Motor neuron (in vitro differentiated cells): ENCODE data around the gene PAPOLA. TPM values are rescaled to one million over a fixed set of nuclear protein-coding genes. Genes with fewer than 3 reads are reported as not detected.
"Not testable (repeated sequence)": the region's sequence is repeated elsewhere in the genome, so short reads cannot be mapped to it uniquely, and the experiment has no call there.

Experiments used
- ATAC-seq, 8 experiments: fragments of 200-7000 bp; cut with Tn5 transposase; replicated peaks in 6 of 8; 2 replicates each; pipeline ENCODE4 v1.8.0; 2021; ENCODE audit warnings: mild to moderate bottlenecking in 8 of 8, moderate library complexity in 8 of 8
- H3K27ac ChIP-seq, 2 donors: fragments of 250-450 bp; sonication (Bioruptor Pico); 2 replicates each; pipeline ENCODE4 v1.9.0; 2021; ENCODE audit warnings: antibody characterized with exemption in 2 of 2, mild to moderate bottlenecking in 2 of 2, moderate library complexity in 1 of 2
- H3K4me1 ChIP-seq, 2 donors: fragments of 250-450 bp; sonication (Bioruptor Pico); replicated peaks in 1 of 2; 2 replicates each; pipeline ENCODE4 v1.6.1; 2021; ENCODE audit warnings: antibody characterized with exemption in 2 of 2, mild to moderate bottlenecking in 2 of 2, moderate library complexity in 1 of 2
- H3K4me3 ChIP-seq, 5 donors: fragments of 250-450 bp; sonication (Bioruptor Pico); 2 replicates each; pipeline ENCODE4 v1.9.0; 2021; ENCODE audit warnings: antibody characterized with exemption in 5 of 5, mild to moderate bottlenecking in 5 of 5, moderate library complexity in 4 of 5
- WGBS, 10 experiments: fragments of 450-650 bp; shearing (Covaris generic); methylation state at CpG; one replicate each; pipeline ENCODE4 v1.0.0; 2022; 5-methylcytosine and 5-hydroxymethylcytosine counted together
- in situ Hi-C, 9 experiments: fragments of 400-800 bp; cut with MboI; loops; one replicate each; pipeline ENCODE4 v1.15.0; 2021; ENCODE audit warnings: low sequenced_read_pairs in 9 of 9, low pct_unique_long_range_greater_than_20kb in 2 of 9; ENCODE audit not compliant: unreplicated experiment in 9 of 9
- total RNA-seq, 8 experiments: library from RNA; unstranded; fragments of 300-600 nt; gene quantifications; 2 replicates each; pipeline versions ENCODE4 v1.2.3 to v1.2.4, GENCODE V29; 2022

The PAPOLA gene
- total RNA-seq, 8 experiments from 2014 or later: 88.2 to 205 (median 126) TPM

GRCh38 chr14:96482986-96483385 lies 19.2 kb upstream of the PAPOLA start:
- H3K4me3 ChIP-seq: no peak overlapping the region
- no peak overlapping the region for H3K27ac ChIP-seq
- in situ Hi-C loops: no loop called here
- H3K4me1 ChIP-seq: no peaks in the 10 kb centered on the region
- no peak for ATAC-seq
- WGBS, 10 experiments: 20 to 94% (median 85%) methylated on average over 1 to 10 of the region's 10 CpGs

DNA sequence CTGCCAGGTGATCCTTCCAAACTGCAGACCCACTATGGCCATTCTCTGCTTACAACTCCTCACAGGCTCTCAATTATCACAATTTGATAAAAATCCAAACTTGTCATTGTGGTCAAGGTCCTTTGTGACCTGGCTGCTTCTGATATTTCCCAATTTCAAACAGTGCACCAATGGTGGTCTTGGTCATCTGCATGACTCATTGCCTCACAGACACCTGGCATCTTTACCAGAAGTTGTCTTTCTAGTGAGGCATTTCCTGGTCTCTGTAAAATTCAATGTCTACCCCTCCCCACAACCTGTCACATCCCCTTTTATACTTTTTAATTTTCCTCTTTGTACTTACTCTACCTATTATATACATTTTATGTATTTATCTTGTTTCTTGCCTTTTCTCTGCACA lies 17.8 kb upstream of the PAPOLA start:
- H3K4me1 ChIP-seq: no peaks in the 10 kb centered on the region
- H3K4me3 ChIP-seq: no peak overlapping the region
- ATAC-seq: no peak
- H3K27ac ChIP-seq: no peak overlapping the region
- in situ Hi-C loops: no loop called here

DNA sequence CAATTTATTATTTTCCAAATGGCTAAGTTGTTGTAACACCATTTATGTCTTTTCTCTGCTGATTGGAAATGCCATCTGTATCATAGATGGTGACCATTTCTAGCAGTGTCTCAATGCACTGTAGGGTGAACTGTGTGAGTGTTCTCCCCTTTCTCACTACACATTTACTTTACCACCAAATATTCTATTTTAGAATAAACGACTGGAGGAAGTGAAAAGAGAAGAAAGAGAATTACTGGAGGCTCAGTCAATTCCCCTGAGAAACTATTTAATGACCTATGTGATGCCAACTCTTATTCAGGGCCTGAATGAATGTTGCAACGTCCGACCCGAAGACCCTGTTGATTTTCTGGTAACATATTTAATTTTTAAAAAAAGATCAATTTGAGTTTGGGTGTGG lies 15.5 kb upstream of the PAPOLA start:
- H3K27ac ChIP-seq: no peak overlapping the region
- H3K4me1 ChIP-seq: no peaks in the 10 kb centered on the region
- in situ Hi-C loops: no loop called here
- WGBS, 10 experiments: 17 to 90% (median 56%) methylated on average over 3 to 4 of the region's 4 CpGs; no CpG with 5 or more reads in 2 of the 10 experiments
- H3K4me3 ChIP-seq: no peak overlapping the region
- ATAC-seq: no peak

- Histone ChIP-seq H3K4me1 (peaks cover 0 to 3% of the 10 kb centered on the region in 2 donors), H3K4me3 (no peak overlapping the region), H3K27ac (no peak overlapping the region)
- ATAC-seq: no peak
- WGBS, 10 experiments: 26 to 100% (median 88%) methylated on average over 2 to 4 of the region's 4 CpGs; no CpG with 5 or more reads in 2 of the 10 experiments
- in situ Hi-C loops: no loop called here
Measured at GRCh38 chr14:96489327-96489726, 12.9 kb upstream of the PAPOLA start.

DNA sequence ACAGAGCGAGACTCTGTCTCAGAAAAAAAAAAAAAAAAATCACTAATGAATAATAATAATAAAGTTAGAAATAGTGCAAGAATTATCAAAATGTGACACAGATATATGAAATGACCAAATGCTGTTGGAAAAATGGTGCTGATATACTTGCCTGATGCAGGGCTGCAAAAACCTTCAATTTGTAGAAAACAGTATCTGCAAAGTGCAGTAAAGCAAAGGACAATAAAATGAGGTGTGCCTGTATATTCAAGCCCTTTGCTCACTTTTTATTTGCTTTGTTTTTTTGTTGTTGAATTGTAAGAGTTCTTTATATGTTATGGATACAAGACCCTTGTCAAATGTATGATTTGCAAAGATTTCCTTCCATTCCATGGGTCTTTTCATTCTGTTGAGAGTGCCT lies 9.0 kb upstream of the PAPOLA start:
- H3K4me1 ChIP-seq: peaks cover 0 to 3% of the 10 kb centered on the region in 2 donors
- ATAC-seq: no peak
- H3K4me3 ChIP-seq: no peak overlapping the region
- WGBS, 10 experiments: 100% methylated on average over 1 of the region's 1 CpG; no CpG with 5 or more reads in 8 of the 10 experiments
- in situ Hi-C loops: no loop called here
- no peak overlapping the region for H3K27ac ChIP-seq

- in situ Hi-C loops: no loop called here
- WGBS, 10 experiments: 40 to 100% (median 90%) methylated on average over 1 to 3 of the region's 3 CpGs; no CpG with 5 or more reads in 2 of the 10 experiments
- H3K27ac ChIP-seq: no peak overlapping the region
- no peak overlapping the region for H3K4me3 ChIP-seq
- ATAC-seq: no peak
- H3K4me1 ChIP-seq: peaks cover 0 to 3% of the 10 kb centered on the region in 2 donors
Measured at GRCh38 chr14:96494331-96494730, 7.9 kb upstream of the PAPOLA start.

DNA sequence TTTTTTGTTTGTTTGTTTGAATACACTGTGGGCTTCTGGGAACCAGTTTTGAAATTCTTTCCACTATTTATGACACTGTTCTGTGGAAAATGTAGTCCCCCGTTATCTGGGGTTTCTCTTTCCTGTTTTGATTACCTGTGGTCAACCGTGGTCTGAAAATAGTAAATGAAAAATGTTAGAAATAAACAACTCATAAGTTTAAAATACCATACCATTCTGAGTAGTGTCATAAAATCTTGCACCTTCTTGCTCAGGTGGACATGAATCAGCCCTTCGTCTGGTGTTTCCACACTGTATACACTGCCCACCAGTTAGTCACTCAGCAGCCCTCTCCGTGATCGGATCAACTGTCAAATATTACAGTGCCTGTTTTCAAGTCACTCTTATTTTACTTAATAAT lies 5.1 kb upstream of the PAPOLA start:
- no peak overlapping the region for H3K4me3 ChIP-seq
- no peak for ATAC-seq

DNA sequence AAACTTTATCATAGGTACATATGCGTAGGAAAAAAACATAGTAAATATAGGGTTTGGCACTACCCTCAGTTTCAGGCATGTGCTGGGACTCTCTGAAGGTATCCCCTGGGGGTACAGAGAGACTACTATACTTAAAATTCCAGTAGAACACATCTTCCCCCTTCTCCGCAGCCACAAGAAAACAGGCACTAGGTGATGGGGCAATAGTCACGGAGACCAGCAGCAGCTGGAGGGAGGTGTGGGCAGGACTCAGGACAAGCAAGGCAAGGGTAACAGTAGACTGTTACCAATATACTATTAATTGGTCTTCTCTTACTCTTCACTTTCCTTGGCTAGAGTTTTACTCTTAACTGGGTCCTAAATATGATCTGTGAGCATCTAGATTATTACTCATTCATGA lies 4.6 kb upstream of the PAPOLA start:
- Histone ChIP-seq H3K27ac (no peak overlapping the region), H3K4me1 (peaks cover 2 to 3% of the 10 kb centered on the region in 2 donors), H3K4me3 (no peak overlapping the region)
- WGBS, 10 experiments: 83 to 100% (median 88%) methylated on average over 1 to 3 of the region's 3 CpGs; no CpG with 5 or more reads in 3 of the 10 experiments
- in situ Hi-C loops: no loop called here
- ATAC-seq: no peak

More for the DNA sequence above, 5.1 kb upstream of the PAPOLA start:
- in situ Hi-C loops: no loop called here
- 49 to 100% (median 86%) methylated on average over 1 to 5 of the region's 5 CpGs for WGBS, 10 experiments
- no peak overlapping the region for H3K27ac ChIP-seq
- H3K4me1 ChIP-seq: peaks cover 2 to 3% of the 10 kb centered on the region in 2 donors

DNA sequence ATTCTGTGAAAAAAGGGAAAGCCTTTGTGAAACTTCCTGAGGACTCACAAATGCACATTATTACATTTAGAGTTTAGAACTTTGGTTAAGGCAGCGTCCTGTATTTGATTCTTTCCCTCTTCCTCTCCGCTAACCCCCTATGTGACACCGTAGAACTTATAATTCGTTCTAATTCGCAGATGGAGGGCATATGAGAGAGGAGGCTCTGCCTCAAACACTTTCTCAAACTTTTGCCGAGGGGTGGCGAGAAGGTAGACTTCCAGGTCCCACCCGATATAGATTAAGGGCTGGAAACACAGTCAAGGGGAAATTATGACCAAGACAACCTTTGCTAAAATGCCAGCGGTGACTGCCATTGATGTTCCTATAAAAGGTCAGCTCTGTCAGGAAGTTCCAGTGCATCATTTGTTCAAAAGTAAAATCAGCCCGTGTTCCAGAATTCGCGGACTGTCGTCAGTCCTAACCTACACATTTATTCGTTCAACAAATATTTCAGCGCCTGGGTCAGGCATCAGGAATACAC lies 904 bp upstream of the PAPOLA start:
- H3K4me1 ChIP-seq: peaks cover 4 to 11% of the 10 kb centered on the region in 2 donors
- H3K27ac ChIP-seq: peak overlapping the region; percentile 87 to 94
- in situ Hi-C loops: no loop called here
- ATAC-seq: no peak
- peak overlapping the region; percentile 57 to 94 (median 78) for H3K4me3 ChIP-seq
- 0 to 35% (median 8%) methylated on average over 2 to 15 of the region's 15 CpGs; no CpG with 5 or more reads in 1 of the 10 experiments for WGBS, 10 experiments

- H3K27ac ChIP-seq: peak overlapping the region; percentile 87 to 94
- 0 to 2% (median 0%) methylated on average over 1 to 22 of the region's 47 CpGs; no CpG with 5 or more reads in 3 of the 10 experiments for WGBS, 10 experiments
- in situ Hi-C loops: no loop called here
- peaks cover 4 to 11% of the 10 kb centered on the region in 2 donors for H3K4me1 ChIP-seq
- peak; percentile 28 to 53 (median 34) for ATAC-seq
- H3K4me3 ChIP-seq: peak overlapping the region; percentile 57 to 94 (median 78)
Measured at GRCh38 chr14:96502621-96503305, 581 bp downstream of the PAPOLA start.

DNA sequence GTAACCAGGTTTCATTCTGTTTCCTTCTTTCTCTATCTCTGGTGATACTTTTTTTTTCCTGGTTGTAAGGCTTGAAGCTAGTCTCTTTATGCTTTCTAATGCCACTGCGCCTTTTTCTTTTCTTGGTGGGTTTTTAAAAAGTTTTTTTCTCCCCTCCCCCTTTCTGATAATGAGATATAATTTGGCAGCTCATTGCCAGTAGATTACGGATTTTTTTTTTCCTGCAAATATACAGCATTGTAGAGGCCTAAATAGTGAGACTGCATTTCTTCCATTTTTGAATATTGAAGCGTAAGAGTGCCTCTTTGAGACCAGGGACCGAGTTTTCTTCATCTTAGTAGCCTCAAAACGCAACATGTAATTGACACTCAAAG lies 1.1 kb downstream of the PAPOLA start:
- no peak for ATAC-seq
- WGBS, 10 experiments: 6 to 17% (median 11%) methylated on average over 1 to 5 of the region's 5 CpGs; no CpG with 5 or more reads in 1 of the 10 experiments
- H3K4me3 ChIP-seq: peak overlapping the region; percentile 57 to 94 (median 78)
- peaks cover 4 to 11% of the 10 kb centered on the region in 2 donors for H3K4me1 ChIP-seq
- in situ Hi-C loops: no loop called here
- H3K27ac ChIP-seq: peak overlapping the region; percentile 87 to 94

- in situ Hi-C loops: not testable (repeated sequence)
Measured at GRCh38 chr14:96504353-96504752, 2.2 kb downstream of the PAPOLA start.

GRCh38 chr14:96507723-96508122 lies 5.5 kb downstream of the PAPOLA start:
- Histone ChIP-seq H3K4me3 (no peak overlapping the region), H3K27ac (no peak overlapping the region), H3K4me1 (peaks cover 4 to 10% of the 10 kb centered on the region in 2 donors)
- WGBS, 10 experiments: 60 to 97% (median 88%) methylated on average over 1 to 7 of the region's 7 CpGs; no CpG with 5 or more reads in 2 of the 10 experiments
- ATAC-seq: no peak
- in situ Hi-C loops: no loop called here

More at GRCh38 chr14:96504353-96504752, 2.2 kb downstream of the PAPOLA start:
- H3K4me3 ChIP-seq, ATAC-seq, H3K27ac ChIP-seq: not testable (repeated sequence)
- 90 to 100% (median 99%) methylated on average over 2 to 10 of the region's 12 CpGs for WGBS, 10 experiments
- H3K4me1 ChIP-seq: peaks cover 4 to 11% of the 10 kb centered on the region in 2 donors
